OCI-LY7 (cell line): ENCODE data around the gene PNMA8B. TPM values are rescaled to one million over a fixed set of nuclear protein-coding genes. Genes with fewer than 3 reads are reported as not detected.
A peak's percentile ranks its signal among the peaks of the same experiment; 100 is the strongest.

Experiments used
- BruUV-seq: library from RNA; stranded (reverse); fragments of 400-500 nt; replicated peaks from 2 replicates; lab custom pipeline; 2021; lab: Mats Ljungman, UMichigan
- CTCF ChIA-PET: fragments of 300-600 bp; sonication (Branson Sonifier 250); formaldehyde crosslinking; loops from one replicate; lab custom pipeline; 2022; ENCODE audit warnings: antibody characterized with exemption; ENCODE audit not compliant: unreplicated experiment; lab: Charles Lee
- POLR2A ChIA-PET: fragments of 300-600 bp; sonication (Branson Sonifier 250); formaldehyde crosslinking; loops from one replicate; lab custom pipeline; 2022; ENCODE audit warnings: antibody characterized with exemption; lab: Charles Lee
- DNase-seq: peaks from one replicate; pipeline ENCODE4 v3.0.0-alpha.2; 2015; ENCODE audit warnings: low spot score
- H2AFZ ChIP-seq: fragments of 200-600 bp; sonication (generic), shearing (Covaris generic); 2 replicates; pipeline ENCODE4 v1.6.1; 2014; ENCODE audit warnings: mild to moderate bottlenecking, antibody characterized with exemption, low read length, moderate library complexity
- H3K27ac ChIP-seq: fragments of 200-600 bp; sonication (generic); 2 replicates; pipeline ENCODE4 v1.5.1; 2014; ENCODE audit warnings: mixed run types, low read depth, mild to moderate bottlenecking, moderate library complexity, low read length, inconsistent platforms; ENCODE audit not compliant: poor library complexity, severe bottlenecking
- H3K36me3 ChIP-seq: fragments of 200-600 bp; sonication (generic); 2 replicates; pipeline ENCODE4 v1.6.1; 2014; ENCODE audit warnings: mild to moderate bottlenecking, antibody characterized with exemption, low read length, moderate library complexity, mixed read lengths; ENCODE audit not compliant: insufficient read depth
- H3K4me1 ChIP-seq: fragments of 200-600 bp; sonication (generic); 2 replicates; pipeline ENCODE4 v1.5.1; 2014; ENCODE audit warnings: mild to moderate bottlenecking, low read length; ENCODE audit not compliant: insufficient read depth, poor library complexity, severe bottlenecking
- H3K4me2 ChIP-seq: fragments of 200-600 bp; sonication (generic); 2 replicates; pipeline ENCODE4 v1.6.1; 2014; ENCODE audit warnings: mild to moderate bottlenecking, low read length
- H3K4me3 ChIP-seq: fragments of 200-600 bp; sonication (generic); 2 replicates; pipeline ENCODE4 v1.5.1; 2014; ENCODE audit warnings: mild to moderate bottlenecking, low read depth, low read length; ENCODE audit not compliant: poor library complexity, severe bottlenecking
- H3K79me2 ChIP-seq: fragments of 200-600 bp; sonication (generic); 2 replicates; pipeline ENCODE4 v1.6.1; 2016; ENCODE audit warnings: low read depth, mild to moderate bottlenecking, low read length, moderate library complexity, mixed read lengths; ENCODE audit not compliant: insufficient read depth
- H3K9me2 ChIP-seq: fragments of 200-600 bp; sonication (generic); 2 replicates; pipeline ENCODE4 v1.6.1; 2016; ENCODE audit warnings: mild to moderate bottlenecking, low read length, mixed read lengths; ENCODE audit not compliant: insufficient read depth
- H3K9me3 ChIP-seq: fragments of 200-600 bp; sonication (generic); 2 replicates; pipeline ENCODE4 v1.6.1; 2014; ENCODE audit warnings: mild to moderate bottlenecking, mixed run types, low read length, mixed read lengths
- H4K20me1 ChIP-seq: fragments of 200-600 bp; sonication (generic); 2 replicates; pipeline ENCODE4 v1.6.1; 2014; ENCODE audit warnings: mild to moderate bottlenecking, antibody characterized with exemption, low read length, moderate library complexity, mixed read lengths; ENCODE audit not compliant: insufficient read depth
- EZH2phosphoT487 ChIP-seq: fragments of 200-600 bp; sonication (generic); IDR thresholded peaks from 2 replicates; pipeline ENCODE4 v1.6.1; 2018; ENCODE audit warnings: low read depth, borderline replicate concordance, mild to moderate bottlenecking, mixed run types, antibody characterized with exemption, low read length, moderate library complexity, mixed read lengths
- intact Hi-C: fragments of 100-400 bp; cut with micrococcal nuclease; formaldehyde crosslinking; loops from one replicate; pipeline ENCODE4 v1.10.0; 2022; ENCODE audit not compliant: unreplicated experiment
- total RNA-seq, 2 experiments: library from RNA; depleted of rRNA in 1 of 2; stranded (reverse); fragments of >200 nt in 1 of 2; shearing (Covaris generic) in 1 of 2; gene quantifications; 2 replicates each; pipeline ENCODE4 v1.2.3, GENCODE V29; 2014 to 2022
- TF ChIP-seq, protein P1 (sequence below): fragments of 200-600 bp; sonication (generic); conservative IDR thresholded peaks from 2 replicates; pipeline ENCODE4 v1.5.1; 2014; ENCODE audit warnings: mild to moderate bottlenecking, antibody characterized with exemption, low read length, moderate library complexity, mixed read lengths

PNMA8B gene
- total RNA-seq, 2 experiments from 2014 or later, result 0.40 to 2.0 TPM

DNA sequence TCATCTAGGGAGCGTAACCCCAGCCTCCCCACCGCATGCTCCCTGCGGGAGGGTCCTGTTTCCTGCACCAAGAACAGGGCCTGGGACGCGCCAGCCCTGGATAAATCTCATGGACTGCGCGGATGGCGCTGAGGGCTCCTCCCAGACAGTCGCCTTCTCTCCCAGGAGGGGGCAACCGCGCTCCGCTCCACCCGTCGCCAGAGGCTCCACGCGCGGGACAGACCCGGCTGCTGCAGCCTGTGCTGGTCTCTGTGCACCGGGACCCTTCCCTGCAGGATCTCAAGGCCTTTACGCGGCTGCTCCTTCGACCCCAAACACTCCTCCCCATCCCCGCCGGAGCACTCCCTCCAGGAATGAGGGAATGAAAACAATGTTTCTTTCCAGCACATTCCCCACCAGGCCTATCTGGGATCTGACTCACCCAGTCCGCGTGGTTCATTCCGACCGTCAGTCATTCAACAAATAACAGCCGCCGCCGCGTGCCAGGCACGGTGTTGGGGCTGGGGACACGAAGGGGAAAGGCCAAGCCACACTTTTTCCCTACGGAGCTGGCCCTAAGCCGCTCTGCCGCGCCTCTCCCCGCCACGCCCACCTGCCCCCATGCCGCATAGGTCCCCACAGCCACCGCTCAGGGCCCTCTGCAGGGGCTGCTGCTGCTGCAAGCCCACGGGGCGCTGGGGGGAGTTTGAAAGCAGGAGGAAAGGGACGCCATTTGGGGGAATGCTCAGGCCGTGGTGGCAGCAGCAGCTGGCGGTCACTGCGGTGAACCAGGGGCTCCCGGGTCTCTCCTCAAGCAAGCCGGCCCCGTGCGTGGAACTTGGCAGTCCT lies 6.0 kb downstream of the PNMA8B start:
- no peaks in the 10 kb centered on the region for H3K79me2 ChIP-seq
- no peak overlapping the region for H3K4me2 ChIP-seq
- no peaks in the 10 kb centered on the region for H4K20me1 ChIP-seq
- no peak overlapping the region for H3K4me3 ChIP-seq
- POLR2A ChIA-PET, result no interaction called here
- DNase-seq, result no peak
- H3K9me2 ChIP-seq, result no peaks in the 10 kb centered on the region
- intact Hi-C loops, result loop anchor here (5.0 kb wide), 1 partner anchor 57 kb away; no protein-coding TSS in a partner anchor
- H3K27ac ChIP-seq, result no peak overlapping the region
- H3K9me3 ChIP-seq, result no peaks in the 10 kb centered on the region
- CTCF ChIA-PET, result no interaction called here
- peaks cover 41% of the 10 kb centered on the region for H3K4me1 ChIP-seq
- no peaks in the 10 kb centered on the region for H3K36me3 ChIP-seq
- no peak for TF ChIP-seq EZH2phosphoT487
- TF ChIP-seq, protein P1, sequence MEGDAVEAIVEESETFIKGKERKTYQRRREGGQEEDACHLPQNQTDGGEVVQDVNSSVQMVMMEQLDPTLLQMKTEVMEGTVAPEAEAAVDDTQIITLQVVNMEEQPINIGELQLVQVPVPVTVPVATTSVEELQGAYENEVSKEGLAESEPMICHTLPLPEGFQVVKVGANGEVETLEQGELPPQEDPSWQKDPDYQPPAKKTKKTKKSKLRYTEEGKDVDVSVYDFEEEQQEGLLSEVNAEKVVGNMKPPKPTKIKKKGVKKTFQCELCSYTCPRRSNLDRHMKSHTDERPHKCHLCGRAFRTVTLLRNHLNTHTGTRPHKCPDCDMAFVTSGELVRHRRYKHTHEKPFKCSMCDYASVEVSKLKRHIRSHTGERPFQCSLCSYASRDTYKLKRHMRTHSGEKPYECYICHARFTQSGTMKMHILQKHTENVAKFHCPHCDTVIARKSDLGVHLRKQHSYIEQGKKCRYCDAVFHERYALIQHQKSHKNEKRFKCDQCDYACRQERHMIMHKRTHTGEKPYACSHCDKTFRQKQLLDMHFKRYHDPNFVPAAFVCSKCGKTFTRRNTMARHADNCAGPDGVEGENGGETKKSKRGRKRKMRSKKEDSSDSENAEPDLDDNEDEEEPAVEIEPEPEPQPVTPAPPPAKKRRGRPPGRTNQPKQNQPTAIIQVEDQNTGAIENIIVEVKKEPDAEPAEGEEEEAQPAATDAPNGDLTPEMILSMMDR, result no peak
- no TSS peak for BruUV-seq
- no peak overlapping the region for H2AFZ ChIP-seq

DNA sequence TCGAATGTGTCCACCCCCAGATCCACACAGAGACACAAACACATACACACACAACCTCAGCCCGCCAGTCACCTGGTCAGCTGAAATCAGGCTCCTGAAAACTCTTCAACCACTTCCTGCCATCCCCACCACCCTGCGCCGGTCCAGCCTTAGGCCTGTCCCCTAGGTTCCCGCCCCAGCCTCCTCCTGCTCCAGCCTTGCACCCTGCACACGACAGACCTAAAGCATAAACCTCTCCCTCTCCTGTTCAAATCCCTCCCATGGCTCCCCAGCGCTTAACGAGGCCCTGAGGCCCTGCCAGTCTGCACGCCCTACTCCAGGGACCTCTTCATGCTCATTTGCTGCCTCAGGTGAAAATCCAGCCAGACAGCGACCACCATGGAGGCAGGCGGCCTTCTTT lies 7.1 kb downstream of the PNMA8B start:
- intact Hi-C loops, result loop anchor here (1.0 to 5.0 kb wide), 2 partner anchors 56 to 93 kb away; no protein-coding TSS in a partner anchor
- Histone ChIP-seq H3K36me3 (no peaks in the 10 kb centered on the region), H3K4me2 (peak overlapping the region; percentile 62; the same call in 1 of the 2 replicates), H2AFZ (peak overlapping the region; percentile 52; the same call in 1 of the 2 replicates), H4K20me1 (no peaks in the 10 kb centered on the region), H3K9me3 (no peaks in the 10 kb centered on the region), H3K9me2 (no peaks in the 10 kb centered on the region), H3K4me1 (peaks cover 35% of the 10 kb centered on the region), H3K27ac (no peak overlapping the region), H3K4me3 (no peak overlapping the region), H3K79me2 (no peaks in the 10 kb centered on the region)
- no TSS peak for BruUV-seq
- CTCF ChIA-PET, result no interaction called here
- no peak for DNase-seq
- TF ChIP-seq, protein P1, result no peak
- TF ChIP-seq EZH2phosphoT487, result no peak
- POLR2A ChIA-PET, result no interaction called here
